Body of pancreas (tissue), 4 donors: ENCODE data around the gene NACA2. TPM values are rescaled to one million over a fixed set of nuclear protein-coding genes. Genes with fewer than 3 reads are reported as not detected.
"Not testable (repeated sequence)": the region's sequence is repeated elsewhere in the genome, so short reads cannot be mapped to it uniquely, and the experiment has no call there.

Experiments
- ATAC-seq: fragments of 150-250 bp; one replicate; pipeline ENCODE4 v1.9.1; 2016
- DNase-seq, 4 donors: peaks; one replicate each; pipeline ENCODE4 v3.0.0-alpha.2; 2019
- H3K27ac ChIP-seq, 4 donors: fragments of 200-600 bp; sonication (generic); 1 replicate in 3 of 4; 2 replicates in 1 of 4; pipeline versions ENCODE4 v1.5.1 to v1.6.1; 2016 to 2019; ENCODE audit warnings: mild to moderate bottlenecking in 1 of 4, mixed read lengths in 1 of 4, moderate library complexity in 1 of 4
- H3K27me3 ChIP-seq, 2 donors: fragments of 200-600 bp; sonication (generic); one replicate each; pipeline ENCODE4 v1.6.0; 2016; ENCODE audit warnings: mild to moderate bottlenecking in 1 of 2
- H3K36me3 ChIP-seq, 2 donors: fragments of 200-600 bp; sonication (generic); replicated peaks in 1 of 2; 2 replicates each; pipeline ENCODE4 v1.5.1; 2016; ENCODE audit warnings: low read depth in 2 of 2; ENCODE audit not compliant: insufficient read depth in 1 of 2
- H3K4me1 ChIP-seq: fragments of 200-600 bp; sonication (generic); one replicate; pipeline ENCODE4 v1.6.0; 2016
- H3K4me3 ChIP-seq, 2 donors: fragments of 200-600 bp; sonication (generic); 1 replicate in 1 of 2; 2 replicates in 1 of 2; pipeline ENCODE4 v1.5.1; 2016 to 2019
- H3K9me3 ChIP-seq, 3 donors: fragments of 200-600 bp; sonication (generic); 1 replicate in 2 of 3; 2 replicates in 1 of 3; pipeline ENCODE4 v1.5.1; 2016
- POLR2A ChIP-seq, 3 donors: fragments of 450-650 bp; IDR thresholded peaks; one replicate each; pipeline ENCODE4 v1.6.1; 2016; ENCODE audit warnings: antibody characterized with exemption in 3 of 3, mild to moderate bottlenecking in 2 of 3
- WGBS, 2 donors: methylation state at CpG; one replicate each; pipeline ENCODE4 v1.1.5; 2017; 5-methylcytosine and 5-hydroxymethylcytosine counted together
- intact Hi-C: fragments of 100-400 bp; cut with DNase I; formaldehyde crosslinking; loops from one replicate; pipeline ENCODE4 v1.15.1; 2023
- total RNA-seq, 2 donors: library from RNA; depleted of rRNA; stranded (reverse); fragments of >200 nt; gene quantifications; one replicate each; pipeline ENCODE4 v1.1.0, GENCODE V29; 2016
- TF ChIP-seq, protein P1 (sequence below), 7 experiments: fragments of 450-650 bp in 4 of 7; fragments of 200-600 bp in 3 of 7; sonication (generic) in 3 of 7; IDR thresholded peaks; one replicate each; pipeline ENCODE4 v1.5.1; 2016 to 2019; ENCODE audit warnings: antibody characterized with exemption in 7 of 7

NACA2 gene
- total RNA-seq, 2 donors from 2014 or later = 1.6 TPM; not detected in 1

DNA sequence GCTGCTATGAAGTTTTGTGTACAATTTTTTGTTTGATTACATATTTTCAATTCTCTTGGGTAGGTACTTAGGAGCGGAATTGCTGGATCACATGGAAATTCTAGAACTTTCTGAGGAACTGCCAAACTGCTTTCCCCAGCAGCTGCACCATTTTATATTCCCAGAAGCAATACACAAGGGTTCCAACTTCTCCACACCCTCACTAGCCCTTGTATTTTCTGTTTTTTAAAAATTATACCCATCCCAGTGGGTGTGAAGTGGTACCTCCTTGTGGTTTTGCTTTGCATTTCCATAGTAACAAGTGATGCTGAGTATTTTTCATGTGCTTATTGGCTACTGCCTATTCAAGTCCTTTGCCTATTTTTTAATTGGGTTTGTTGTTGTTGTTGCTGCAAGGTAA lies 20.9 kb downstream of the NACA2 start:
- Histone ChIP-seq H3K36me3 (no peaks in the 10 kb centered on the region), H3K4me1 (no peaks in the 10 kb centered on the region), H3K4me3 (no peak overlapping the region), H3K27me3 (no peaks in the 10 kb centered on the region), H3K9me3 (no peaks in the 10 kb centered on the region), H3K27ac (no peak overlapping the region)
- intact Hi-C loops = no loop called here
- 88 to 100% methylated on average over 1 of the region's 1 CpG for WGBS, 2 donors
- DNase-seq = no peak
- ATAC-seq = no peak
- TF ChIP-seq, protein P1, sequence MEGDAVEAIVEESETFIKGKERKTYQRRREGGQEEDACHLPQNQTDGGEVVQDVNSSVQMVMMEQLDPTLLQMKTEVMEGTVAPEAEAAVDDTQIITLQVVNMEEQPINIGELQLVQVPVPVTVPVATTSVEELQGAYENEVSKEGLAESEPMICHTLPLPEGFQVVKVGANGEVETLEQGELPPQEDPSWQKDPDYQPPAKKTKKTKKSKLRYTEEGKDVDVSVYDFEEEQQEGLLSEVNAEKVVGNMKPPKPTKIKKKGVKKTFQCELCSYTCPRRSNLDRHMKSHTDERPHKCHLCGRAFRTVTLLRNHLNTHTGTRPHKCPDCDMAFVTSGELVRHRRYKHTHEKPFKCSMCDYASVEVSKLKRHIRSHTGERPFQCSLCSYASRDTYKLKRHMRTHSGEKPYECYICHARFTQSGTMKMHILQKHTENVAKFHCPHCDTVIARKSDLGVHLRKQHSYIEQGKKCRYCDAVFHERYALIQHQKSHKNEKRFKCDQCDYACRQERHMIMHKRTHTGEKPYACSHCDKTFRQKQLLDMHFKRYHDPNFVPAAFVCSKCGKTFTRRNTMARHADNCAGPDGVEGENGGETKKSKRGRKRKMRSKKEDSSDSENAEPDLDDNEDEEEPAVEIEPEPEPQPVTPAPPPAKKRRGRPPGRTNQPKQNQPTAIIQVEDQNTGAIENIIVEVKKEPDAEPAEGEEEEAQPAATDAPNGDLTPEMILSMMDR (IDR thresholded peaks at IDR 0.05) = no peak
- no peak for TF ChIP-seq POLR2A (IDR thresholded peaks at IDR 0.05)

DNA sequence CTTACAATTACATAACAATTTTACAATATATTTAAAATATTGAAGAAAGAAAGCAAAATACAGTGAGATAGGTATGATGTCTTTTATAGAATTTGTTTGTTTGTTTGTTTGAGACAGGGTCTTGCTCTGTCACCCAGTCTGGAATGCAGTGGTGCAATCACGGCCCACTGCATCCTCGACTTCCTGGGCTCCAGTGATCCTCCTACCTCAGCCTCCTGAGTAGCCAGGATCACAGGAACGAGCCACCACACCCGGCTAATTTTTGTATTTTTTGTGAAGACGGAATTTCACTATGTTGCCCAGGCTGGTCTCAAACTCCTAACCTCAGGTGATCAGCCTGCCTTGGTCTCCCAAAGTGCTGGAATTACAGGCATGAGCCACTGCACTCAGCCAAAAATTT lies 21.5 kb downstream of the NACA2 start:
- H3K4me3 ChIP-seq, H3K36me3 ChIP-seq, intact Hi-C loops, H3K4me1 ChIP-seq, H3K27me3 ChIP-seq, H3K27ac ChIP-seq, ATAC-seq, H3K9me3 ChIP-seq, DNase-seq: not testable (repeated sequence)
- WGBS, 2 donors = 88 to 95% methylated on average over 5 of the region's 5 CpGs

DNA sequence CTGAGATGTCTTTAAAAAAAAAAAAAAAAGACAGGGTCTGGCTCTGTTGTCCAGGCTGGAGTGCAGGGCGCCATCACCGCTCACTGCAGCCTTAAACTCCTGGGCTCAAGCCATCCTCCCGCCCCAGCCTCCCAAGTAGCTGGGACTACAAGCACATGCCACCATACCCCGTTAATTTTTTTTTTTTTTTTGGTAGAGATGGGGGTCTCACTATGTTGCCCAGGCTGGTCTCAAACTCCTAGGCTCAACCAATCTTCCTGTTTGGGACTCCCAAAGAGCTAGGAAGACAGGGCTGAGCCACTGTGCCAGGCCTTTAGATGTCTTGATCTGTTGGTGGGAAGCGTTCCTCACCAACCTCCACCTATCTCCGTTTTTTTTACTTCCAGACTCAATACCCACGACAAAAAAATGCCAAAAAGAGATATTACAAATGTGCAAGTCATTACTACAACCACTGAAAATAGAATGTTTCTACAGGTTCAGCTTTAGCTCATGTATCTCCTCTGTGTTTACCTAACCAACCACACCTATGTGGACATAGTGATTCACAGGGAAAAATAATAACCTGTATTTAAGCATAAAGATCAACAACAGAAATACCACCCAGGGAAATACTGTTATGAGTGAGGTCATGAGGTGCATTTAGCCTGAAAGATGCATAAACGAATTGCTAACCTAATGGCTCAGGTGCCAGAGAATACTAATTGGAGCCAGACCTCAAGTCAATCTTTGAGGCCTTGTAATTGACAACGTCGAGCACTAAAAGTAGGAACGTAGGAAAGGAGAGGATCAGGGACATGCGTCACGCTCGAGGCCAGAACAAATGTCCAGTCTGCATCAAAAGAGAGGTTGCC lies 22.6 kb downstream of the NACA2 start:
- Histone ChIP-seq H3K9me3 (no peaks in the 10 kb centered on the region), H3K4me3 (no peak overlapping the region), H3K4me1 (no peaks in the 10 kb centered on the region), H3K27ac (no peak overlapping the region), H3K27me3 (no peaks in the 10 kb centered on the region), H3K36me3 (no peaks in the 10 kb centered on the region)
- no peak for DNase-seq
- WGBS, 2 donors = 82 to 87% methylated on average over 14 of the region's 14 CpGs
- intact Hi-C loops = no loop called here
- ATAC-seq = no peak
- TF ChIP-seq, protein P1 (IDR thresholded peaks at IDR 0.05) = no peak
- no peak for TF ChIP-seq POLR2A (IDR thresholded peaks at IDR 0.05)

DNA sequence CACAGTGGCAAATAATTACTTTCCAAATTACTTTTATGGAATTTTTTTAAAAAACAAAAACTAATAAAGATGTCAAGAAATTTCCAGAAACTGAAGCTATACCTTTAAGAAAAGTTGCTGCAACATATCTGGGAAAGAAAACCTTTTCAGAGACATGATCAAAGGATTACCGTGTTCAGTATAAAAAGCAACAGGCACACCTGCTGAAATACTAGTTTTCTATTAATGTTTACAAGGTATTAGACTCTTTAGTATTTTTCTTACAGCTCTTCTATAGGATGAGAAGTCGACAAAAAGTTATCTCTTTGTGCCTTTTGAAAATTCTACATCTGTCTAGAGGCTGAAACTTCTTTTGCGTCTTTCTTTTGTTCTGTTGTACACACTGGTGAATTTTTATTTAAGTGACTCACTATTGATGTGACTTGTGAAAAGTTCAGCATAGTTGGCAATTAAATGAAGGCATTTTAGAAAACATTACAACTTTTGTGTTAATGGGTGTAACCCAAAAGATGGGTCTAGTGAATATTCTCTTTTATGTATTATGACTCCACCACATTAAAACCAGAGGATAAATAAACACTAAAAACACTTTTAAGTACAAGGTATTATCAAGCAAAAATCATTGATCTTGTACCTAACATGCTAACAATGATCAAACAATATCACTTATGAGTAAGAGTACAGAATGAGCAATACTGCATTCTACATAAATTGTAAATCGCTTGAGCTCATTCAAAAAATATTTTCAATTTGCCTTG lies 23.8 kb downstream of the NACA2 start:
- Histone ChIP-seq H3K4me3 (no peak overlapping the region), H3K27ac (no peak overlapping the region), H3K36me3 (no peaks in the 10 kb centered on the region), H3K4me1 (no peaks in the 10 kb centered on the region), H3K27me3 (no peaks in the 10 kb centered on the region), H3K9me3 (no peaks in the 10 kb centered on the region)
- TF ChIP-seq POLR2A (IDR thresholded peaks at IDR 0.05) = no peak
- TF ChIP-seq, protein P1 (IDR thresholded peaks at IDR 0.05) = no peak
- intact Hi-C loops = no loop called here
- no peak for ATAC-seq
- 44 to 46% methylated on average over 4 of the region's 4 CpGs for WGBS, 2 donors
- DNase-seq = no peak

DNA sequence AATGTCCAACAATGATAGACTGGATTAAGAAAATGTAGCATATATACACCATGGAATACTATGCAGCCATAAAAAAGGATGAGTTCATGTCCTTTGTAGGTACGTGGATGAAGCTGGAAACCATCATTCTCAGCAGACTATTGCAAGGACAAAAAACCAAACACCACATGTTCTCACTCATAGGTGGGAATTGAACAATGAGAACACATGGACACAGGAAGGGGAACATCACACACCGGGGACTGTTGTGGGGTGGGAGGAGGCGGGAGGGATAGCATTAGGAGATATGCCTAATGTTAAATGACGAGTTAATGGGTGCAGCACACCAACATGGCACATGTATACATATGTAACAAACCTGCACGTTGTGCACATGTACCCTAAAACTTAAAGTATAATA lies 24.6 kb downstream of the NACA2 start:
- intact Hi-C loops, H3K27ac ChIP-seq, ATAC-seq: not testable (repeated sequence)

DNA sequence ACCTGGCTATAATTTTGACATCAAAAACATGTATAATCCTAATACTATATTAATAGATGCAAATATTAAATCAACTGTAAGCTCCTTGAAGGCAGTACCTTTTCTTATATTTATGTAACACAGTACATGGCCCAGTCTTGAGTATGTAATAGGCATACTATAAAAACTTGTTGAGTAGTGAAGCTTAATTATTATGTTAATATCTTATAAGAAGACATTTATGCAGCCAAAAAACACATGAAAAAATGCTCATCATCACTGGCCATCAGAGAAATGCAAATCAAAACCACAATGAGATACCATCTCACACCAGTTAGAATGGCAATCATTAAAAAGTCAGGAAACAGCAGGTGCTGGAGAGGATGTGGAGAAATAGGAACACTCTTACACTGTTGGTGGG lies 25.2 kb downstream of the NACA2 start:
- H3K9me3 ChIP-seq, ATAC-seq, H3K27me3 ChIP-seq, H3K27ac ChIP-seq, H3K4me3 ChIP-seq, intact Hi-C loops, H3K36me3 ChIP-seq, H3K4me1 ChIP-seq, DNase-seq: not testable (repeated sequence)

More for the DNA sequence above, 24.6 kb downstream of the NACA2 start:
- H3K36me3 ChIP-seq, H3K4me1 ChIP-seq, H3K4me3 ChIP-seq, DNase-seq, H3K9me3 ChIP-seq, H3K27me3 ChIP-seq: not testable (repeated sequence)
- WGBS, 2 donors = 79 to 81% methylated on average over 5 of the region's 5 CpGs
